ENCODE measurements around the gene RBM33.

DNA sequence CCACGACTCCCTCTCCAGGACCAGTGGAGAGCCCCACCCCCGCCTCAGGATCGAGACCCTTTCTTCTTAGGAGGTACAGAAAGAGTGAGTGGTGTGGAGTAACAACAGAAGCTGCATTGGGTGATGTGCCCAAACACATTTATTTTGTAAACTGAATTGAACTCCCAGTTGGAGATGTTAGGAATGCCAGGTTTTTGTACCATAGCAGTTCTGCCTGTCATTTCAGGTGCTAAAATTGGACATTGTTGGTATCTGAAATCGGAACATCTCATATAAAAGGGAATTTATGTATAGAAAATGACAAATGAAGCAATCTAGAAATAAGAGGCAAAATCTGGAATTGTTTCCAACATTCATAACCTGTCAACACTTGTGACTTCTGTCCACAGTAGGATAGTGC lies 93.1 kb downstream of the RBM33 start:
- TF ChIP-seq, protein P1, sequence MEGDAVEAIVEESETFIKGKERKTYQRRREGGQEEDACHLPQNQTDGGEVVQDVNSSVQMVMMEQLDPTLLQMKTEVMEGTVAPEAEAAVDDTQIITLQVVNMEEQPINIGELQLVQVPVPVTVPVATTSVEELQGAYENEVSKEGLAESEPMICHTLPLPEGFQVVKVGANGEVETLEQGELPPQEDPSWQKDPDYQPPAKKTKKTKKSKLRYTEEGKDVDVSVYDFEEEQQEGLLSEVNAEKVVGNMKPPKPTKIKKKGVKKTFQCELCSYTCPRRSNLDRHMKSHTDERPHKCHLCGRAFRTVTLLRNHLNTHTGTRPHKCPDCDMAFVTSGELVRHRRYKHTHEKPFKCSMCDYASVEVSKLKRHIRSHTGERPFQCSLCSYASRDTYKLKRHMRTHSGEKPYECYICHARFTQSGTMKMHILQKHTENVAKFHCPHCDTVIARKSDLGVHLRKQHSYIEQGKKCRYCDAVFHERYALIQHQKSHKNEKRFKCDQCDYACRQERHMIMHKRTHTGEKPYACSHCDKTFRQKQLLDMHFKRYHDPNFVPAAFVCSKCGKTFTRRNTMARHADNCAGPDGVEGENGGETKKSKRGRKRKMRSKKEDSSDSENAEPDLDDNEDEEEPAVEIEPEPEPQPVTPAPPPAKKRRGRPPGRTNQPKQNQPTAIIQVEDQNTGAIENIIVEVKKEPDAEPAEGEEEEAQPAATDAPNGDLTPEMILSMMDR (tag by site-specific recombination; IDR thresholded peaks at IDR 0.05), result no peak
- TF ChIP-seq KLF1 (tag by site-specific recombination; IDR thresholded peaks at IDR 0.05) (no peak), ZFP37 (tag by site-specific recombination; IDR thresholded peaks at IDR 0.05) (no peak), ZNF302 (tag by site-specific recombination; IDR thresholded peaks at IDR 0.05; ENCODE audit: low read depth) (no peak), ZBTB21 (tag by site-specific recombination; IDR thresholded peaks at IDR 0.05) (no peak)
